HG03378 (cell line): ENCODE data around the gene TTLL10.
"Not testable (repeated sequence)": the region's sequence is repeated elsewhere in the genome, so short reads cannot be mapped to it uniquely, and the experiment has no call there.

Experiments used
- ATAC-seq: cut with Tn5 transposase; IDR thresholded peaks from one replicate; pipeline ENCODE4 v1.9.1; 2021; ENCODE audit warnings: mild to moderate bottlenecking, moderate library complexity; ENCODE audit not compliant: unreplicated experiment

The TTLL10 gene

DNA sequence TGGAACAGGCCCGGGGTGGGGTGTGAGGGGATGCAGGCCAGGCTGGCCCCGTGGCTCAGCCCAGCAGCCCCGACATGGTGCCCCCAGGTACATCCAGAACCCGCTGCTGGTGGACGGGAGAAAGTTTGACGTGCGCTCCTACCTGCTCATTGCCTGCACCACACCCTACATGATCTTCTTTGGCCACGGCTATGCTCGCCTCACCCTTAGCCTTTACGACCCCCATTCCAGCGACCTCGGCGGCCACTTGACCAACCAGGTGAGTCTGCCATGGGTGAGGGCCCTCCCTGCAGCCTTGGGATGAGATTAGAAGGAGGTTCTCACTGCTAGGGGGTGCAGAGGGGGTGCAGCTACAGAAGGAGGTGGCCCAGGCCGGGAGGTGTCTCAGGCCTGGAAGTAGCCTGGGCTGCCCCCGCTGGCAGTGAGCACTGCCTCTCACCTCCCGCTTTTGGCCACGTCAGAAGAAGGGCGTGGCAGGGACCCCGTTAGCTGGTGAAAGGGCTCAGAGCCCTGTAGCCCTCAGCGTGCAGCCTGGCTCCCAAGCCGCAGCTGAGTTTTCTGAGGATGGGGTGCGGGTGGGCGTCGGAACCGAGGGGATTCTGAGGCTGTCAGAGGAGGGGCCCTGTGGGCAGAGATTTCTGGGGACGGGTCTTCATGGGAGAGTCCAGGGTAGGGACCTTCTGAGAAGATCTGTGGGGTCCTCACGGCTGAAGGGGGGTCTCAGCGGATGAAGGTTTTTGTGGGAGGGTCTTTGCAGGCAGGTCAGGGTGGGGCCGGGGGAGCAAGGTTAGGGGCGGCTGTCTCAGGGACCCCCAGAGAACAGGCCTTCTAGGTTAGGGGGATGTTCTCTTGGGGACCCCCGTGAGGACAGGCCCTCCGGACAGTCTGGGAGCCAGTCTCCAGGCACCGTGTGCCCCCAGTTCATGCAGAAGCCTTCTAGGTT, 10.4 kb downstream of the TTLL10 start:
- no peak for ATAC-seq

DNA sequence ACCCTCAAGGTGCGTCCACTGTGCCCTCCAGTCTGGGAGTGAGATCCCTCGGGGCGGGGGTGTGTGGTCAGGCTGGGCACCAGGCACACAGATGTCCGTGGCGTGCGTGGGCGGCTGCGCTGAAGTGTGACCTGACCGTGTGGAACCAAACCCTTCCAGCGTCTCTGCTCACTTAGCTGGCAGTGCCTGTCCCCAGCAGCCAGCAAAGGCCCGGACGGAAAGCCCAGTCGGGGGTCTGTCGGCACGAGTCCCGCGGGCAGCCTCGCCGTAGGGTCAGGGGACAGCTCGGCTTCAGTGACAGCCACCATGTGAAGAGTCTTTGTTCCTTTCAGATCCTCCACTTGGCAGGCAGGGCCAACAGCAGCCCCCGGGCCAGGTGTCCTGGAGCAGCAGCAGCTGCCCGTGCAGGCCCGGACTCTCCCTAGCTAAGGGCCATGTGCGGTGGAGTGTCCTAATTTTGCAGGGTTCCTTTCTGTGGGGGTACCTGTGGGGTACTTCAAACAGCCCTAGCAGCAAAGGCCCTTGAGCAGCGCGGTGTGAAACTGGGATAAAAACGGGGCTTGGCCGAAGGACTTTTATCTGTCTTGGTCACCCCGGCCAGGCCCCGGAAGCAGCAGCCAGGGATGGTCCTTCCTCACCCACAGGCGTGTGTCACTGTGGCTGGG, 11.6 kb downstream of the TTLL10 start:
- ATAC-seq = no peak

DNA sequence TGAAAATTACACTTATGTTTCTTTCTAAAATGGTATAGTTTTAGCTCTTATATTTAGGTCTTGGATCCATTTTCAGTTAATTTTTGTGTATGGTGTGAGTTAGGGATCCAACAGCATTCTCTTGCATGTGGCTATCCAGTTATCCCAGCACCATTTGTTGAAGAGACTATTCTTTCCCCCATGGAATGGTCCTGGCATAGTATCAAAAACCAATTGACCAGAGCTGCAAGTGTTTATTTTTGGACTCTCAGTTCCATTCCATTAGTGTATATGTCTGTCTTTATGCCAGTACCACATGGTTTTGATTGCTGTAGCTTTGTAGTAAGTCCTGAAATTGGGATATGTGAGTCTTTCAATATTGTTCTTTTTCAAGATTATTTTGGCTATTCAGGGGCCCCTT, 14.3 kb downstream of the TTLL10 start:
- no peak for ATAC-seq

DNA sequence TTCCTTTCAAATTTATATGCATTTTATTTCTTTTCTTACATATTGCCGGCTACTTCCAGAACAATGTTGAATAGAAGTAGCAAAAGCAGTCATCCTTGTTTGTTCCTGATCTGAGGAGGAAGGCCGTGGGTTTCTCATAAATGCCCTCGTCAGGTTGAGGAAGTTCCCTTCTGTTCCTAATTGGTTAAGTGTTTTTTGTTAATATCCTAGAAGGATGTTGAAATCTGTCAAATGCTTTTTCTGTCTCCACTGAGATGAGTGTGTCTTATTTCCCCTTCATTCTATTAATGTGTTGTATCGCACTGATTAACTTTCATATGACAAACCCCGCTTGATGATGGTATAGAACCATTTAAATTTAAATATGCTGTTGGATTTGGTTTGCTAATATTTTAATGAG, 15.4 kb downstream of the TTLL10 start:
- ATAC-seq = no peak

DNA sequence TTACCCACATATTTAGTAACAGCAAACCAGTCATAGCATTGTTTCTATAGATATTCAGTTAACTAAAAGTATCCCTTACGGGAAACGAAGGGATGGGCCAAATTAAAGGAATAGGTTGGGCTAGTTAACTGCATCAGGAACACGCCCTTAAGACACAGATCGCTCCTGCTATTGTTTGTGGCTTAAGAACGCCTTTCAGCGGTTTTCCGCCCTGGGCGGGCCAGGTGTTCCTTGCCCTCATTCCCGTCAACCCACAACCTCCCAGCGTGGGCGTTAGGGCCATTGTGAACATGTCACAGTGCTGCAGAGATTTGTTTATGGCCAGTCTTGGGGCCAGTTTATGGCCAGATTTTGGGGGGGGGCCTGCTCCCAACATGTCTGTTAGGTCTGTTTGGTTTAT, 18.1 kb downstream of the TTLL10 start:
- ATAC-seq = no peak

DNA sequence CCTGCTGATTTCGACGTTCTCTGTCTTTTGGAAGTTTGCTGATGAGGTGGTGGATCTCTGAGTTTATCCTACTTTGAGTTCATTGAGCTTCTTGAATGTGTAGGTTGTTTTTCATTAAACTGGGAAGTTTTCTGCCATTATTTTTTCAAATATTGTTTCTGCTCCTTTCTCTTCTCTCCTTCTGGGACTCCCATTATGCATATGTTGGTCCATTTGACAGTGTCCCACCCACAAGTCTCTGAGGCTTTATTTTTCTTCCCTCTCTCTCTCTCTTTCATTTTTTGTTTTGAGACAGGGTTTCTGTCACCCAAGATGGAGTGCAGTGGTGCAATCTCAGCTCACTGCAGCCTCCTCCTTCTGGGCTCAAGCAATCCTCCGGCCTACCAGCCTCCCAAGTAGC, 21.0 kb downstream of the TTLL10 start:
- no peak for ATAC-seq

DNA sequence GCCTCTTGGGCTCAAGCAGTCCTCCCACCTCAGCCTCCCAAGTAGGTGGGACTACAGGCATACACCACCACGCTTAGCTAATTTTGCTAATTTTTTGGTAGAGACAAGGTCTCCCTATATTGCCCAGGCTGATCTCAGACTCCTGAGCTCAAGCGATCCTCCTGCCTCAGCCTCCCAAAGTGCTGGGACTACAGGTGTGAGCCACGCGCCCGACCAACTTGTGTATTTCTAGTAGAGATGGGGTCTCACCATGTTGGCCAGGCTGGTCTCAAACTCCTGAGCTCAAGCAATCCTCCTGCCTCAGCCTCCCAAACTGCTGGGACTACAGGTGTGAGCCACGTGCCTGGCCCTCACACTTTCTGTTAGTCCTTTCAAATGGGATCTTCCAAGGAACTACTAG, 22.0 kb downstream of the TTLL10 start:
- not testable (repeated sequence) for ATAC-seq

DNA sequence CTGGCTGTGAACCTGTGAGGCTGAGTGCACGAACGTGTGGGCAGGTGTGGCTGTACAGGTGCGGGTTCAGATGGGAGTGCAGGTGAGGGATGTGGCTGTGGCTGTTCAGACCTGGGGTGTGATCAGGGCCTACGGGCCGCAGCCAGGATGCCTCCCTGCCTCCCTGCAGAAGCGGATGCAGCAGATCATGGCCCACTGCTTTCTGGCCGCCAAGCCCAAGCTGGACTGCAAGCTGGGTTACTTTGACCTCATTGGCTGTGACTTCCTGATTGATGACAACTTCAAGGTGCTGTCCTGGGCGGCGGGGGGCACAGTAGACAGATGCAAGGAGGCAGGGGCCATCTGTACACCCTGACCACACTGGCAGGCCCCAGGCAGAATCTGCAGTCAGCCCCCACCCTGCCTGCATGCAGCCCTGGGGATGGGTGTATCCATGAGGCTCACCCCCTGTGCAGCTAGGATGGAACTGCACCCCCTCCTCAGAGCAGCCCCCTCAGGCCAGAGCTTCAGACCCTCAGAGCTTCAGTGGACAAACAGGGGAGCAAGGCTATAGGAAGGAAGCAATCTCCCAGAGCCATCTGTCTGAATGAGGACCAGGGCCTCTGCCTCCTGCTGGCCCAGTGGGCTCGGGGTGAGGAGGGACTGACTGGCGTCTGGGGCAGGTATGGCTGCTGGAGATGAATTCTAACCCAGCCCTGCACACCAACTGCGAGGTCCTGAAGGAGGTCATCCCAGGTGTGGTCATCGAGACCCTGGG, 22.9 kb downstream of the TTLL10 start:
- no peak for ATAC-seq

DNA sequence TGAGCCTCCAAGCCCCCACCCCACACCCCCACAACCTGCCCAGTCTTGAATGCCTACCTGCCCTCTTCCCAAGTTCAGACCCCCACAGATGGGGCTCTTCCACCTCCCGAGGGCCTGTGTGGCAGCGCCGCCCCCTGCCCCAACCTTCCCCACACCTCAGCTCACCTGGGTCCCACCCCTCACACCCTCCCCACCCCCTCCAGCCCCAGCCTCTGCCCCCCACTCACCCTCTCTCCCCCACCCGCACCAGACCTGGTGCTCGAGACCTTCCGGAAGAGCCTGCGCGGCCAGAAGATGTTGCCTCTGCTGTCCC, 23.5 kb downstream of the TTLL10 start:
- no peak for ATAC-seq

DNA sequence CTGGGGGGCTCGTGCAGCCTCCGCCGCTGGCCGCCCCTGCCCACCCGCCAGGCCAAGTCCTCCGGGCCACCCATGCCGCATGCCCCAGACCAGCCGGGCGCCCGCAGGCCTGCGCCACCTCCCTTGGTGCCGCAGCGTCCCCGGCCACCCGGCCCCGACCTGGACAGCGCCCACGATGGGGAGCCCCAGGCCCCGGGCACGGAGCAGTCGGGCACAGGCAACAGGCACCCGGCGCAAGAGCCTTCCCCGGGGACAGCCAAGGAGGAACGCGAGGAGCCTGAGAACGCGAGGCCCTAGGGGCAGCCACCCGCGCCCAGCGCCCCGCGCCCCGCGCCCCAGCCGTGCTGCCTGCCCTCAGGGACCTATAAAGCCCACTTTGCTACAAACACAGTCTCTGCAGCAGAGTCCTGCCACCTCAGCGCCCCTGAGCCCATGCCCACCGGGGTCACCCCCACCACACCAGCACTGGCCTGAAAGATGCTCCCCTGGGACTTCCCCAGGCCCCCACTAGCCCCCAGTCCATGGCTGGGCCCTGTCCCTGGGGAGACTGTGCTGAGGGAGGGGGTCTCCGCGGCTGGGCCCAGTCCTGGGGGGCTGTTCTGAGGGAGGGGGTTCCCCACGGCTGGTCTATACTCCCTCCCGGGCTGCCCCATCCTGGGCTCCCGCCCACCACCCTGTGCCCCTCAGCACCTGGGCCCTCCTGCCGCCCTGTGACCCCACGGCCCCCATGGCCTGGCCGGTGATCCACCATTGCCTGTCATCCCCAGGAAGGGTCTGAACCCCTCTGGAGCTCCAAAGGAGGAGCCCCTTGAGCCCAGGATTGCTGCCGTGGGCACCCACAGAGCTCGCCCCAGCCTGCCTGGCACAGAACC, 24.1 kb downstream of the TTLL10 start:
- ATAC-seq = no peak

DNA sequence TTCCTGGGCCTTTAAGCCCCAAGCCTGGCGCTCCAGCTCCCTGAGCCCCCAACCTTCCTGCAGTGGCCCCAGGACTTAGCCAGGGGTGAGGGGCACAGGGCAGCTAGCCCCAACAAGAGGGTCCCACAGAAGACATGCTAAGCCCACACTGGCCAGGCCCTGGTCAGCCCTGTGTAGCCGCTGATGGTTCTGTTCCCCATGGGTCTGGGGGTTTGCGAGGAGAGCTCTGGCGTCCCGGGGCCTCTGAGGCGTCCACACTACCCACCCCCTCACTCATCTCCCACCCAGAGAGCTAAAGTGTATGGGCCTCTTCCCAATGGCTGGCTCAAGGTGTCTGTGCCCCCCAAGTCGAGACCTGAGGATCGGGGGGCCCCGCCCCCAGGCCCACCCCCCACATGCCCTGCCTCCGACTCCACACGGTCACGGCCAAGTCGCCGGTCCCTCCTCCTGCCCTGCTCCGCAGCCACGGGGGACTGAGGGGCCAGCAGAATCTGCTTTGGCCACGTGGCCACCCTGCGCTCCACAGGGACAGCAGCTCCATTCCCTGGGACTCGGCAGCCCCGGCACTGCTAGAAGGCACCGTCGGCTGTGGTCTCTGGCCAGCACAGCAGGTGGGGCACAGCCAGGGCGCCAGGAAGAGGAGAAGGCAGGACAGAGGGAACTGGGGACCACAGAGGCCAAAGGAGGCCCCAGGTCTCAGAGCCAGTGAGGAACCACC, 24.9 kb downstream of the TTLL10 start:
- no peak for ATAC-seq

DNA sequence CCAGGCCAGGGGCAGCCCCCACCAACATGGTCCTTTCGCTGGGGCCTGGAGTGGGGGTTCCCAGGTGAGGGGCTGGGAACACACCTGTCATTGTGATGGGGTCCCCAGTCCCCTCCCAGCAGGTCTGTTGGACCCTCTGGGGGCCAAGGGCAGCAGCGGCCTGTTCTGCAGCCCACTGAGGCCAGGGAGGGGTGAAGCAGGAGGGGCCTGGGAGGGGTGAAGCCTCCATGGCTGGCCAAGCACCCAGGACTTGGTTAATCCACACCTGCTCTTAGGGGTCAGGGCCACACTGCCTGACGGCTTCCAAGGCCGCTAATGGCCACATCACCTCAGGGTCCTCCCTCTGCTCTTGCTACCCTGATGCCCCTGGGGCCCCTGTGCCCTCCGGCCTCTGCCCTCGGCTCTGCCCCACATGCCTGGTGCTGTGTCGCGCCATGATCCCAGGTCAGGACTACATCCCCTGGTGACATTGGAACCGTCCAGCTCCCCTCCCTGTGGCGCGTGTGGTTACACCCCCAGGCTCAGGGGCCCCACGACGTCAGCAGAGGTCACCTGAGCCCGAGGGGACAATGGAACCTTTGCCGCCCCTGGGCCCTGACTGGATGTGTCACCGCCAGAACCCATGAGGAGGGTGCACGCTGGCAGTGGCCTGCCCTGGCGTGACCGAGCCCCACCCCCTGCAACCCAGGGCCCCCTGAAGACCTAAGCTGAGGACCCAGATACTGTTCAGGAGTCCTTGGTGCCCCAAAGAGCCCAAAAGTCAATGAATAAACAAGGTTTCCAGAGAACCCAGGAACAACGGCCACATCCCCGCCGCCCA, 25.7 kb downstream of the TTLL10 start:
- no peak for ATAC-seq

DNA sequence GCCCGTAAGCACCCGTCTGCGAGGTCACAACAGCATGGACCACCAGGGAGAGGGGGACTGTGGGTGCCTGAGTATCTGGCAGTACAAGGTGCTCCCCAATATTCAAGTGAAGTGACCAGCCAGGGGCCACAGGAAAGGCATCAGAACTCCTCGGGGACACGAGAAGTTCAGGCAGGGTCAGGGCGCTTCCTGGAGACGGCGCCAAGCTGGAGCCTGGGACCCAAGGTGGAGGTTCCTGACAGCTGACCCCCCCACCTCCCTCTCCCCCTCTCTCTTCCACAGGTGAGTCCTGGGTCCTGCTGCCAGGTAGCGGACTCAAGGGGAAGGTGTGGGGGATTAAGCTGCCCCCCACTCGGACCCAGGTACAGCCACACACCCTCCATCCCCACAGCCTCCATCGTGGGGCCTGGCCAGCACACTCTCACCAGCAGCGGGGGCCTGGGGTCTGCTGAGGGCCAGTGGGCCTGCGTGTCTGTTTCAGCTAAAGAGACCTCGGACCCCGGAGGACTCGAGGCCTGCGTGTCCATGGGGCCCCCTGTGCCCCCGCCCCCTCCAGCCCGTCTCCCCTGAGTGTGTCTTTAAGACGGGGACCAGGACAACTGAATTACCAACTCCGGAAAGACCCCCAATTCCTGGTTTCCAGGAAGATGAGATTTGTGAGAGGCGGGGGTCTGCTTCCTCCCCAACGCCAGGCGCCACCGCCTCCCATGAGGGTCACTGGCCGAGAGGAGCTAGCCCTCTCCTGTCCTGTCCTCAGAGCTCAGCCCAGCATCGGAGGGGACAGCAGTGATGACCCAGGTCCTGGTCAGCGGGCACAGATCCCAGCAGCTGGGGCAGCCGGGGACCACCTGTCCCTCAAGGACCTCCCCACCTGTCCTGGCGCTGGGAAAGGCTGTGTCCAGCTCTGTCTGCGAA, 26.5 kb downstream of the TTLL10 start:
- no peak for ATAC-seq

DNA sequence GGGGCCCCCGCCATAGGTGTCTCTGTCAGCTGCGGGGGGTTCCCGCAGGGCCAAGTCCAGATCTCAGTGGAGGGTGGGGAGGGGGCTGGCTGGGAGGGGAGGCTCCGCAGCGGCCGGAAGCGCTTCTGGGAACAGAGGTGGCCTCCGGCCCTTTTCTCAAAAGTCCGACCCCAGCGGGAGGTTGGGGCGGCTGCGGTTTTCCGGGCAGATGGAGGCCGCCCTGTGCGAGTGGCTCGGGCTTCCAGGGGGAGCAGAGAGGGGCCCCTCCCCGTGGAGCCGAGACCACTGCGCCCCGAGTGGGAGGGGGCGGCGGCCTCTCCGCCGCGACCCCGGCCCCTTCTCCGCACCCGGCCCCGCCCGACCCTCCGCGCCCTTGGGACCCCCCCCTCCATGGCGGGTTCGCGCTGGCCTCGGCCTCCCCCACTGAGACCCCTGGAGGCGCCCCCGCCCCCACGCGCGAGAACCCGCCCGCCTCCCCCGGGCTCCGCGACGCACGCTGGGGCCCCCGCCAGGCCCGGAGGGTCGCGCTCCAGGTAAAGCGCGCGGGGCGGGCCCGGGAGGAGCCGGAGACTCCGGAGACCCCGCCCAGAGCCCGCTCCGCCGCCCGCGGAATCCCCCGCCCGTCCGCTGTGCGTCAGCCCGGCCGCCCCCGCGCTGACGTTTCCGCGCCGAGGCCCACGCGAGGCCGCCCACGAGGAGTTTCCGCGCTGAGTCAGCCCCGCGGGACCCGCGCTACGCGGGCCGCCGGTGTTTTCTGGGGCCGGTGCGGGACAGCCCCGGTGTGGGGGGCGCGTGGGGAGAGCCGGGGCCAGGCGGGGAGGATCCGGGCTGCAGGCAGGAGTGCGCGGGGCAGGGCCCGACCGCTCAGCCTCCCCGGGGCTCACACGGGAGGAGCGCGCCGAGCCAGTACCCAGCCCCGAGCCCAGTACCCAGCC, 27.5 kb downstream of the TTLL10 start:
- ATAC-seq = no peak

DNA sequence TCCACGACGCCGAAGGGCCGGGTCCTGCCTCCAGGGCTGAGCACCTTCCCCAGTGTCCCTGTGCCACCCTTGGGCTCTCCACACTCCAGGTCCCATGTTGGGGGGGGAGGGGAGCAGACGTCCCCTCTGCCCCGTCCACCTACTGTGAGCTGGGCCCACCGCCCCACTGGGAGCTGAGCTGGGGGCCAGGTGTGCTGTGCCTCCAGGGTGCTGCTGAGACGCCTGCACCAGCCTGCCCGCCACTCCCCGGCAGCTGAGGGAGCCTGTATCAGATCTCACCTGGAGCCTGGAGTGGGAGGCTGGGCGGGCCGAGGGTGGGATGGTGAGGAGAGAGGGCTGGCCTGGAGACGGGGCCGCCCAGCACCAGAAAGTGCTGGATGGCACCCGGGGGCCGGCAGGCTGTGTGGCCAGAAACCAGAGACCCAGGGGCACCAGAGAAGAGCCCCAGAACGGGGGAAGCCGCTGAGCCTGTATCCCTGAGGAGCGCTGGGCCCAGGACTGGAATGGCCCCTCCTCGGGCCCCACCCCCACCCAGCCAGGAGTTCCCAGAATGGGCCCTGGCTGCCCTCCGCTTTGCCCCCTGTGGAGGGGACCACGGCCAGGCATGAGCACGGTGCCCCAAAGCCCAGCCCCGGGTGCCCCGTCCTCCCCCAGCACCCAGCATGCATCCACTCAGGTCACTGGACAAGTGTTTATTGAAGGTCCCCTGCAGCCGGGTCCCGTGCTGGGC, 29.3 kb downstream of the TTLL10 start:
- no peak for ATAC-seq

DNA sequence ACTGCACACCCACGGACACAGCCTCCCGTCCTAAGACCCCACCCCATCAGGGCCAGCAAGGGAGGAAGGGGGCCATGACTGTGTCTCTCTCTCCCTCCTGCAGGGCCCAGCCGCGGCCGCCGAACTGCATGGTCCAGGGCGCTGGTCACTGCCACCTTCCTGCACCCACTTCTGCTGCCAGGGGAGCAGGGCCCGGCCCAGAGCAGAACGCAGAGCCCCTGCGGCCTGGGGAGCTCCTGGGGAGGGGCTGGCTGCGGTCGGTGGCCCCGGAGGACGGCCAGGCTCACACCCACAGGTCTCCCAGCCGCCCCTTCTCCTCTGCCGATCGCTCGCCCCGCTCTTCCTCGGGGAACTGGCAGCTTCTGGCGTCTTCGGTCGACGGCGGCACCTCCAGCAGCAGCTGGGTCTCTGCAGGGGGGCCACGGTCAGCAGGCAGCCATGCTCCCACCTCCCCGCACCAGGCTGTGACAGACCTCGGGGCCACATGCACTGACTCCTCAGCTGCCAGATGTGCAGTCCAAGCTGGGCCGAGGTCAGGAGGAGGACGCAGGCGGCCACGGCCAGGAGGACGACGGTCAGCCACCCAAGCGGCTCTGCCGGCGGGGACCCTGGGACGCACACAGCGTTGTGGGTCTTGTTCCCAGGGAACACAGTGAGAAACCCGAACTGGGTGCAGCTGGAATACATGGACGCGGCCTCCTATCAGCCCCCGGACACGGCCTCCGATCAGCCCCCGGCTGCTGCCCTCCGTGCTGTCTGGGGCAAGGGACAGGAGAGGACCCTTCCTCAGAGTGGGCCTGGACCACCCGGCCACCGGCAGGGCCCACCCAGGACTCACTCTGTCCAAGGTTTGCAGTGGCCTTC, 30.1 kb downstream of the TTLL10 start:
- ATAC-seq = no peak
